ENCODE data around the gene SERPINB6. TPM values are rescaled to one million over a fixed set of nuclear protein-coding genes. Genes with fewer than 3 reads are reported as not detected.

The SERPINB6 gene
- polyA plus RNA-seq (2011; rRNA removed) (89.6 and 113 TPM in 2 replicates), polyA minus RNA-seq (2011; rRNA and poly(A)+ RNA removed) (52.2 and 73.7 TPM in 2 replicates)

DNA sequence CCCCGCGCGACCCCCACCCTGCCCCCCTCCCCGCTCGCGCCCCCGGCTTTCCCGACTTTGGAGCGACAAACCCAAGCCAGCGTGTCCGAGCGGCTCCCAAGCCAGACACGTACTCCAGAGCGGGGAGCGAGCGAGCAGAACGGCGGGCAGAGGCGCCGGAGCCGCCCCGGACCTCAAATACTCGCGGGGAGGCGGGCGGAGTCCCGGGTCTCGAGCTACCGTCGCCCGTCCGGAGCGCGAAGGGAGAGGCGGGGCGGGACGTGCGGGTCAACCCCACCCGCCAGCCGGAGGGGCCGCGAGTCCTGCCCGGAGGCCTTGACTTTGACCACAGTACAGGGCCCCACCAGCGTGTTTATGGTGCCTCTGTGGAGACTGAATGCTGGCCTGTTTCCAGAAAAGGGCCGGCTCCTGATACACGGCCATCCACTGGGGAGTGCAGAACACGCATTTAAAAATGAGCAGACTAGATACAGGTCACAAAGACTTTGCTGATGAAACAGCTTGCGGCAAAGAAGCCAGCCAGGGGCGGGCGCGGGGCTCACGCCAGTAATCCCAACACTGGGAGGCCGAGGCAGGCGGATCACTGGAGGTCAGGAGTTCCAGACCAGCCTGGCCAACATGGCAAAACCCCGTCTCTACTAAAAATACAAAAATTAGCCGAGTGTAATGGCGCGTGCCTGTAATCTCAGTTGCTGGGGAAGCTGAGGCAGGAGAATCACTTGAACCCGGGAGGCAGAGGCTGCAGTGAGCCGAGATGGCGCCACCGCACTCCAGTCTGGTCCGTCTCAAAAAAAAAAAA, at the start of gene SERPINB6:
Gene SERPINB6 (minus strand): TSS at position 148 of the 799 bp plus-strand sequence. CDS start 12,235 bp downstream, outside the sequence.
- DNase-seq (ENCODE audit: low read depth), result no peak
- Histone ChIP-seq H3K36me3 (ENCODE audit: control insufficient read depth, insufficient read depth, low read length) (no peaks in the 10 kb centered on the region), H3K27me3 (ENCODE audit: control insufficient read depth, insufficient read depth, low read length) (no peaks in the 10 kb centered on the region), H3K4me3 (ENCODE audit: low read depth, low read length) (peak within 1 kb of the TSS; percentile 63)
- no peak for TF ChIP-seq CTCF (IDR thresholded peaks at IDR 0.05; ENCODE audit: insufficient read depth, low read depth, low read length)
- POLR2A ChIA-PET, result interaction anchor here (0.6 to 1.0 kb wide), 4 partner anchors 16 to 1417 kb away, joined by 3 to 7 read pairs (median 4); no protein-coding TSS in a partner anchor
- CTCF ChIA-PET, result interaction anchor here (0.9 to 1.3 kb wide), 6 partner anchors 15 to 40 kb away, joined by 3 to 7 read pairs (median 4); no protein-coding TSS in a partner anchor

DNA sequence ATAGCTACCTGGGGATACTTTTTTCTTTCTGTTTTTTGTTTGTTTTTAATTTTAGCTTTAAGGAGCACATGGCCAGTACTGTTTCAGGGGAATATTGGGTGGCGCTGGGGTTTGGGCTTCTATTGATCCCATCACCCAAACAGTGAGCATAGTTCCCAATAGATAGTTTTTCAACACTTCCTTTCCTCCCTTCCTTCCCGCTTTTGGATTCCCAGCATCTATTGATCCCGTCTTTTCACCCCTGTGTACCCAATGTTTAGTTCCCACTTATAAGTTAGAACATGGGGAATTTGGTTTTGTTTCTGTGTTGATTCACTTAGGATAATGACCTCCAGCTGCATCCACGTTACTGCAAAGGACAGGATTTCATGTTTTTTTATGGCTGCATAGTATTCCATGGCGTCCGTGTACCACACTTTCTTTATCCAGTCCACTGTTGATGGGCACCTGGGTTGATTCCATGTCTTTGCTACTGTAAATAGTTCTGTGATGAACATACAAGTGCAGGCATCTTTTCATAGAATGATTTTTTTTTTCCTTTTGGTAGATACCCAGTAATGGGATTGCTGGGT, 48.5 kb upstream of the SERPINB6 start:
- ChIA-PET CTCF (interaction anchor here (0.9 to 3.3 kb wide), 3 partner anchors 17 to 31 kb away, joined by 3 to 15 read pairs (median 3); partner anchors contain the start of gene NQO2), POLR2A (no interaction called here)
- DNase-seq (ENCODE audit: low read depth), result no peak
- Histone ChIP-seq H3K4me3 (ENCODE audit: low read depth, low read length) (no peak overlapping the region), H3K36me3 (ENCODE audit: control insufficient read depth, insufficient read depth, low read length) (peaks cover 5% of the 10 kb centered on the region), H3K27me3 (ENCODE audit: control insufficient read depth, insufficient read depth, low read length) (no peaks in the 10 kb centered on the region)
- TF ChIP-seq CTCF (IDR thresholded peaks at IDR 0.05; ENCODE audit: insufficient read depth, low read depth, low read length), result no peak

- DNase-seq (ENCODE audit: low read depth), result no peak
- POLR2A ChIA-PET, result interaction anchor here (0.7 kb wide), 1 partner anchor 52 kb away, joined by 8 read pairs; no protein-coding TSS in a partner anchor
- H3K36me3 ChIP-seq (ENCODE audit: control insufficient read depth, insufficient read depth, low read length), result peaks cover 5% of the 10 kb centered on the region
- no peak overlapping the region for H3K4me3 ChIP-seq (ENCODE audit: low read depth, low read length)
- TF ChIP-seq CTCF (IDR thresholded peaks at IDR 0.05; ENCODE audit: insufficient read depth, low read depth, low read length), result no peak
- CTCF ChIA-PET, result interaction anchor here (3.3 kb wide), 1 partner anchor 16 kb away, joined by 15 read pairs; no protein-coding TSS in a partner anchor
- no peaks in the 10 kb centered on the region for H3K27me3 ChIP-seq (ENCODE audit: control insufficient read depth, insufficient read depth, low read length)
Observed at GRCh38 chr6:3019065-3019464, 47.7 kb upstream of the SERPINB6 start.

GRCh38 chr6:3017304-3017703, 45.9 kb upstream of the SERPINB6 start:
- CTCF ChIA-PET, result no interaction called here

More at GRCh38 chr6:3017304-3017703, 45.9 kb upstream of the SERPINB6 start:
- POLR2A ChIA-PET, result no interaction called here
- Histone ChIP-seq H3K36me3 (ENCODE audit: control insufficient read depth, insufficient read depth, low read length) (peaks cover 5% of the 10 kb centered on the region), H3K4me3 (ENCODE audit: low read depth, low read length) (no peak overlapping the region), H3K27me3 (ENCODE audit: control insufficient read depth, insufficient read depth, low read length) (no peaks in the 10 kb centered on the region)
- TF ChIP-seq CTCF (IDR thresholded peaks at IDR 0.05; ENCODE audit: insufficient read depth, low read depth, low read length), result no peak
- DNase-seq (ENCODE audit: low read depth), result no peak
